ENCODE data around the gene NRSN2.

NRSN2 gene

GRCh38 chr20:356745-357144, 9.8 kb downstream of the NRSN2 start:
- no peak for DNase-seq

- no peak for DNase-seq
Observed at GRCh38 chr20:358891-359555, 12.1 kb downstream of the NRSN2 start.

- DNase-seq, result no peak
Observed at GRCh38 chr20:361561-361960, 14.7 kb downstream of the NRSN2 start.

GRCh38 chr20:362271-363254, 15.7 kb downstream of the NRSN2 start:
- peak; percentile 28 to 53 for DNase-seq

GRCh38 chr20:363319-364078, 16.6 kb downstream of the NRSN2 start:
- no peak for DNase-seq

- no peak for DNase-seq
Observed at GRCh38 chr20:364905-365794, 18.2 kb downstream of the NRSN2 start.

- no peak for DNase-seq
Observed at GRCh38 chr20:366041-366718, 19.3 kb downstream of the NRSN2 start.

GRCh38 chr20:366719-367485, 20.0 kb downstream of the NRSN2 start:
- DNase-seq, result no peak

GRCh38 chr20:367486-367887, 20.6 kb downstream of the NRSN2 start:
- no peak for DNase-seq

- no peak for DNase-seq
Observed at GRCh38 chr20:368915-369314, 22.0 kb downstream of the NRSN2 start.

GRCh38 chr20:370151-370600, 23.3 kb downstream of the NRSN2 start:
- no peak for DNase-seq

GRCh38 chr20:370977-371754, 24.3 kb downstream of the NRSN2 start:
- no peak for DNase-seq

- peak in 1 of 2 donors; percentile 73 for DNase-seq
Observed at GRCh38 chr20:371755-372542, 25.0 kb downstream of the NRSN2 start.

- DNase-seq, result peak in 1 of 2 donors; percentile 18
Observed at GRCh38 chr20:372543-373082, 25.7 kb downstream of the NRSN2 start.

GRCh38 chr20:373171-373890, 26.4 kb downstream of the NRSN2 start:
- DNase-seq, result peak; percentile 18 to 77

GRCh38 chr20:375265-375889, 28.5 kb downstream of the NRSN2 start:
- no peak for DNase-seq

- DNase-seq, result no peak
Observed at GRCh38 chr20:376089-376488, 29.2 kb downstream of the NRSN2 start.

GRCh38 chr20:376750-377149, 29.8 kb downstream of the NRSN2 start:
- no peak for DNase-seq

Measured in CD4-positive, alpha-beta T cell treated with Interleukin-4 for 1 hour (primary cell).